Measurements from ENCODE around the gene F10.

Gene F10

DNA sequence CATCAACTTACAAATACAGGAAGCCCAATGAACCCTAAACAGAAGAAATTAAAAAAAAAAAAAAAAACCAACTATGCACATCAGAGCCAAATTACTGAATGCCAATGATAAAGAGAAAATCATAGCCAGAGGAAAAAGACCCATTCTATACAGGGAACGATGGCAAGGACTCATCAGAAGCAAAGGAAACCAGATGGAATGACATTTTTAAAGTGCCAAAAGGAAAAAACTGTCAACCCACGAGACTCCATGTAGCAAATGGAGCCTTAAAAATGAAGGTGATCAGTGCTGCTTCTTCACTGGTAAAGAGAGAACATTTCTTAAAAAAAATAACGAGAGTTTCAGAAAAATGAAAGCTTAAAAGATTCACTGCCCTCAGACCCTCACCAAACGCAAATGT is 67.6 kb downstream of the F10 start:
- TF ChIP-seq, protein P1, sequence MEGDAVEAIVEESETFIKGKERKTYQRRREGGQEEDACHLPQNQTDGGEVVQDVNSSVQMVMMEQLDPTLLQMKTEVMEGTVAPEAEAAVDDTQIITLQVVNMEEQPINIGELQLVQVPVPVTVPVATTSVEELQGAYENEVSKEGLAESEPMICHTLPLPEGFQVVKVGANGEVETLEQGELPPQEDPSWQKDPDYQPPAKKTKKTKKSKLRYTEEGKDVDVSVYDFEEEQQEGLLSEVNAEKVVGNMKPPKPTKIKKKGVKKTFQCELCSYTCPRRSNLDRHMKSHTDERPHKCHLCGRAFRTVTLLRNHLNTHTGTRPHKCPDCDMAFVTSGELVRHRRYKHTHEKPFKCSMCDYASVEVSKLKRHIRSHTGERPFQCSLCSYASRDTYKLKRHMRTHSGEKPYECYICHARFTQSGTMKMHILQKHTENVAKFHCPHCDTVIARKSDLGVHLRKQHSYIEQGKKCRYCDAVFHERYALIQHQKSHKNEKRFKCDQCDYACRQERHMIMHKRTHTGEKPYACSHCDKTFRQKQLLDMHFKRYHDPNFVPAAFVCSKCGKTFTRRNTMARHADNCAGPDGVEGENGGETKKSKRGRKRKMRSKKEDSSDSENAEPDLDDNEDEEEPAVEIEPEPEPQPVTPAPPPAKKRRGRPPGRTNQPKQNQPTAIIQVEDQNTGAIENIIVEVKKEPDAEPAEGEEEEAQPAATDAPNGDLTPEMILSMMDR (IDR thresholded peaks at IDR 0.05; ENCODE audit: insufficient read depth, low read length, poor library complexity, severe bottlenecking): no peak
- no peak for DNase-seq (ENCODE audit: extremely low read depth, insufficient read length)
- Histone ChIP-seq H3K27me3 (replicated peaks; ENCODE audit: control insufficient read depth, insufficient read depth, low read length) (no peaks in the 10 kb centered on the region), H3K36me3 (ENCODE audit: control insufficient read depth, insufficient read depth, low read length) (peaks cover 23% of the 10 kb centered on the region), H3K4me3 (replicated peaks; ENCODE audit: low read depth, low read length) (no peak overlapping the region)

DNA sequence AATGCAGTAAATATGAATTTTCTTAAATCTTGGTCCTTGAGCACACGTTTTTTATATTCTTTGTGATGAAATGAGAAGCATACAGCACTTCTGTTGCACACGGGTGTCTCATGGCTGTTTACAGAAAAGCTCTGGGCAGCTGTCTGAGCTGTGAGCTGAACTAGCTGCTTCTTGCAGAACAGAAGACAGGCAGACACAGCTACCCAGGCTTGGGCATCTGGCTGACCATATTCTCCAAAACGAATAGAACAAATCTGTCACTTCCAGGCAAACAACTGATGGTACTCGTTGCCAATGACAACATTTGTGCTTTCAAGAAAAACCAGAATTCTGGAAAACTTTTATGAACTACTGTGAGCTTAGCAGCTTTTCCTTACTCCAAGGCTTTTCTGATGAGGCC is 69.7 kb downstream of the F10 start:
- Histone ChIP-seq H3K27me3 (replicated peaks; ENCODE audit: control insufficient read depth, insufficient read depth, low read length) (no peaks in the 10 kb centered on the region), H3K36me3 (ENCODE audit: control insufficient read depth, insufficient read depth, low read length) (peaks cover 24% of the 10 kb centered on the region), H3K4me3 (replicated peaks; ENCODE audit: low read depth, low read length) (no peak overlapping the region)
- TF ChIP-seq, protein P1 (IDR thresholded peaks at IDR 0.05; ENCODE audit: insufficient read depth, low read length, poor library complexity, severe bottlenecking): no peak
- DNase-seq (ENCODE audit: extremely low read depth, insufficient read length): no peak

DNA sequence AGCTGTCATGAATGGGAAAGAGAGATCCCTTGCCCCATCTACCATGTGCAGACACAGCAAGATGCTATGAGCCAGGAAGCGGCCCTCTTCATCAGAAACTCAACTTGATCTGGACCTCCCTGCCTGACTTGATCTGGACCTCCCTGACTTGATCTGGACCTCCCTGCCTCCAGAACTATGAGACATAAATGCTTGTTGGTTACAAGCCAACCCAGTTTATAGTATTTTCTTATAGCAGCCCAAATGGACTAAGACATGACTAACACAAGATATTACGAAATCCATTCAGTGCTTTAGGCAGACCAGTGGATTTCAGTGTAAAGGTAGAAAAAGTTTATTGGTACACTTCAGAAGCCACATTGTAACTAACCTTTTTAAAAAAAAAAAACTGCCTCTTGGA is 70.3 kb downstream of the F10 start:
- DNase-seq (ENCODE audit: extremely low read depth, insufficient read length): no peak

DNA sequence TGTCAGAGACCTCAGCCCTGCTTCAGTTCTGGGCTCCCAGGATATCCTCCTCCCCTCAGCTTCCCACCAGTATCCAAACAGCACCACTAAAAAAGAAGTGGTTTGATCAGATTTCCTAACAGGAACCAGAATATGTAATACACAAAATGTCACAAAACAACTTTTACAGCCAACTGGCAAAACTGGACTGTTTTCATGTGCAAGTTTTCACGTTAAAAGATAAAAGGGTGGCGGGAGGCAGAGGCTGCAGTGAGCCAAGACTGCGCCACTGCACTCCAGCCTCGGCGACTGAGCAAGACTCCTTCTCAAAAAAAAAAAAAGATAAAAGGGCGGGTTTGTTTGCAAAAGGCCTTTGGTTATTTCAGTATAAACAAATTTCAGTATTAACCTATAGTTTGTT is 72.8 kb downstream of the F10 start:
- Histone ChIP-seq H3K4me3 (replicated peaks; ENCODE audit: low read depth, low read length) (no peak overlapping the region), H3K27me3 (replicated peaks; ENCODE audit: control insufficient read depth, insufficient read depth, low read length) (no peaks in the 10 kb centered on the region), H3K36me3 (ENCODE audit: control insufficient read depth, insufficient read depth, low read length) (peaks cover 21% of the 10 kb centered on the region)
- TF ChIP-seq, protein P1 (IDR thresholded peaks at IDR 0.05; ENCODE audit: insufficient read depth, low read length, poor library complexity, severe bottlenecking): no peak
- DNase-seq (ENCODE audit: extremely low read depth, insufficient read length): no peak

More for the DNA sequence above, 70.3 kb downstream of the F10 start:
- Histone ChIP-seq H3K4me3 (replicated peaks; ENCODE audit: low read depth, low read length) (no peak overlapping the region), H3K36me3 (ENCODE audit: control insufficient read depth, insufficient read depth, low read length) (peaks cover 25% of the 10 kb centered on the region), H3K27me3 (replicated peaks; ENCODE audit: control insufficient read depth, insufficient read depth, low read length) (no peaks in the 10 kb centered on the region)
- TF ChIP-seq, protein P1 (IDR thresholded peaks at IDR 0.05; ENCODE audit: insufficient read depth, low read length, poor library complexity, severe bottlenecking): no peak

DNA sequence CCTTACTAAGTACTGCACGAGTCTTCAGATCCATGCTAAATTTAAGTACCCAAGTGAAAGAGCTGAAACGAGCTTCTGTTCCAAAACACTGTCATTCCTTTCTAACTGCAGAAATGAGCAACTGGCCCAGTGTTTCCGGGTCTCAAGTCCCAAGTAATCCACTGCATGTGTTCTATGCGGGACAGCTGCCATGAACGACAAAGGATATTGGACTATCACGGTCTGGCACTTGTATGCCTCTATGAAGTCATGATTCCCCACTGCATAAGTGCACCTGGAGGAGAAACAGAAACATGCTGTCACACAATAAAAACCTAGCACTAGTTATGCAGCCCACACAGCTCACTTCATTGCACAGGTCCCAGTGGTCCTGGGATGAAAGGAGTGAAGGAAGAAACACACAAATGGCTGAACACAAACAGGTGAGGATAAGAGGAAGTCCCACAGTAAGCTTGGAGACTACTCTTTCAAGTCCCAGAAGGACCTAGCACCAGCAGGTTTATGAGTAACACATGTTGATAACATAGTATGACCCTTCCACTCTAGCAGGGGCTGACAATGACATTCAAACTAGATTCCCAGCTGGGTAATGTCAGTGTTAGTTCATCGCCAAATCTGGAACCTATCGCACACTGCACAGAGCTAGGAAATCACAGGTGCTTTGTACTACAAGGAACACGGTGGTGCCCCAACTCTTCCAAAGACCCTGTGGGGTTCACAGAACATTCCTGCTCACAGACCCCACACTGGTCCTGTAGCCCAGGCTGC is 74.6 kb downstream of the F10 start:
- Histone ChIP-seq H3K27me3 (replicated peaks; ENCODE audit: control insufficient read depth, insufficient read depth, low read length) (no peaks in the 10 kb centered on the region), H3K36me3 (ENCODE audit: control insufficient read depth, insufficient read depth, low read length) (peaks cover 21% of the 10 kb centered on the region), H3K4me3 (replicated peaks; ENCODE audit: low read depth, low read length) (no peak overlapping the region)
- no peak for DNase-seq (ENCODE audit: extremely low read depth, insufficient read length)
- TF ChIP-seq, protein P1 (IDR thresholded peaks at IDR 0.05; ENCODE audit: insufficient read depth, low read length, poor library complexity, severe bottlenecking): no peak

All from GM06990 (cell line).